Stomach (tissue), 4 donors: Measurements from ENCODE around the gene KRT8.

Source experiments
- CTCF ChIP-seq, 7 experiments: fragments of 450-650 bp in 4 of 7; fragments of 200-600 bp in 3 of 7; sonication (generic) in 3 of 7; IDR thresholded peaks; one replicate each; pipeline ENCODE4 v1.5.1; 2016 to 2019; ENCODE audit warnings: antibody characterized with exemption in 7 of 7, control low read depth in 2 of 7, mild to moderate bottlenecking in 1 of 7
- EP300 ChIP-seq: sonication (generic); formaldehyde crosslinking; IDR thresholded peaks from one replicate; pipeline ENCODE4 v1.6.1; 2017; ENCODE audit warnings: antibody characterized with exemption
- POLR2A ChIP-seq, 4 donors: fragments of 450-650 bp; IDR thresholded peaks; one replicate each; pipeline ENCODE4 v1.6.1; 2016; ENCODE audit warnings: antibody characterized with exemption in 4 of 4, control low read depth in 2 of 4, mild to moderate bottlenecking in 1 of 4, moderate library complexity in 1 of 4

- TF ChIP-seq CTCF (IDR thresholded peaks at IDR 0.05) (no peak), EP300 (no peak), POLR2A (IDR thresholded peaks at IDR 0.05) (no peak)
These were observed 37.7 kb downstream of the KRT8 start for GRCh38 chr12:52867152-52867551.
